WERI-Rb-1 (cell line): ENCODE results near the gene NRG3.

Experiments used
- DNase-seq: peaks from one replicate; pipeline ENCODE4 v3.0.0-alpha.2; 2020
- H3K27ac ChIP-seq: fragments of 250-450 bp; sonication (Bioruptor Pico); 2 replicates; pipeline ENCODE4 v1.5.1; 2020; ENCODE audit warnings: mild to moderate bottlenecking, moderate library complexity
- H3K27me3 ChIP-seq: fragments of 250-450 bp; sonication (Bioruptor Pico); 2 replicates; pipeline ENCODE4 v1.5.1; 2021; ENCODE audit warnings: mild to moderate bottlenecking, low read depth, moderate library complexity; ENCODE audit not compliant: insufficient read depth, severe bottlenecking
- H3K36me3 ChIP-seq: fragments of 250-450 bp; sonication (Bioruptor Pico); 2 replicates; pipeline ENCODE4 v1.5.1; 2020; ENCODE audit warnings: mild to moderate bottlenecking, moderate library complexity
- H3K4me3 ChIP-seq: 2 replicates; pipeline ENCODE4 v1.5.1; 2011; ENCODE audit warnings: low read depth, mild to moderate bottlenecking, control low read depth, low read length
- H3K9me3 ChIP-seq: fragments of 250-450 bp; sonication (Bioruptor Pico); 2 replicates; pipeline ENCODE4 v1.5.1; 2021; ENCODE audit warnings: mild to moderate bottlenecking, moderate library complexity; ENCODE audit not compliant: severe bottlenecking
- CTCF ChIP-seq: IDR thresholded peaks from 2 replicates; pipeline ENCODE4 v1.5.1; 2011; ENCODE audit warnings: low read depth, mild to moderate bottlenecking, control low read depth, inconsistent platforms, low read length

NRG3 gene

GRCh38 chr10:82394122-82394521, 519.1 kb downstream of the NRG3 start:
- Histone ChIP-seq H3K27me3 (no peaks in the 10 kb centered on the region), H3K9me3 (no peaks in the 10 kb centered on the region), H3K27ac (no peak overlapping the region), H3K36me3 (no peaks in the 10 kb centered on the region), H3K4me3 (no peak overlapping the region)
- no peak for DNase-seq
- TF ChIP-seq CTCF, result no peak

DNA sequence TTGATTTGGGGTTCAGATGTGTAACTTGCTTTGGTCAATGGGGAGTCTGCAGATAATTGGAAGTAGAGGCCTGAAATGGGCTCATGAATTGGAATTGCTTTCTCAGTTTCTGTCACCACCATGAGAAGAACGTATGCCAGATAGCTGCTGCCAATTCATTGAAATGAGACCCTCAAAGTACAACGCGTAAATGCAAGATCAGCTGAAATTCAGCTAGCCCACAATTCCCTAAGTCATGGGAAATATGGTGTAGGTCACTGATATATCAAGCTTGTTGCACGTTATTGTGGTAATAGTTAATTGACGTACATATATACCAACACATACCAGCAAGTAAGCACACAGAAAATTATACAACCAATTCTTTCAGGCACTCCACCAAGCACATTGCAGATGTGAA, 520.0 kb downstream of the NRG3 start:
- no peak overlapping the region for H3K4me3 ChIP-seq
- H3K27ac ChIP-seq, result no peak overlapping the region
- no peak for TF ChIP-seq CTCF
- H3K27me3 ChIP-seq, result no peaks in the 10 kb centered on the region
- no peak for DNase-seq
- H3K36me3 ChIP-seq, result no peaks in the 10 kb centered on the region
- H3K9me3 ChIP-seq, result no peaks in the 10 kb centered on the region

- DNase-seq, result no peak
- Histone ChIP-seq H3K36me3 (no peaks in the 10 kb centered on the region), H3K27me3 (no peaks in the 10 kb centered on the region), H3K4me3 (no peak overlapping the region), H3K9me3 (no peaks in the 10 kb centered on the region), H3K27ac (no peak overlapping the region)
- TF ChIP-seq CTCF, result no peak
These were observed 521.9 kb downstream of the NRG3 start for GRCh38 chr10:82396886-82397285.

GRCh38 chr10:82397854-82398253, 522.9 kb downstream of the NRG3 start:
- Histone ChIP-seq H3K9me3 (no peaks in the 10 kb centered on the region), H3K36me3 (no peaks in the 10 kb centered on the region), H3K4me3 (no peak overlapping the region), H3K27me3 (no peaks in the 10 kb centered on the region), H3K27ac (no peak overlapping the region)
- no peak for TF ChIP-seq CTCF
- DNase-seq, result no peak

- no peak for TF ChIP-seq CTCF
These were observed 524.9 kb downstream of the NRG3 start for GRCh38 chr10:82399850-82400249.

DNA sequence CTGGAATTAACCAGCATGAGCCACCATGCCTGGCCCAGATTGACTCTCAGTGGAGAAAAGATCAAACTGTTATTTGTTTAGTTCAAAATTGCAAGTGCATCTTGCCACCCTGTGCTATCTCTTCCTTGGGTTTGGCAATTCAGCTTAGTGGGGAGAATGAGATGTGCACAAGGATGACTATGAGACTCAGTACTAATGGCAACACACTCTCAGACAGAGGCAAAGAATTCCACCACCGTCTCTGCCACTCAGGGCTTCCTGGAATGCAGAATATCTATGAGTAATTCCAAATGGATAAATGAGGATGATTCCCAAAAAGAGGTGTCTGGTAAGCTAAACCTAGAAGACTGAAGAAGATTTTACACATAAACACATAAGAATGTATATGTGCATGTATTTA, 525.8 kb downstream of the NRG3 start:
- H3K9me3 ChIP-seq, result no peaks in the 10 kb centered on the region
- no peak for DNase-seq
- H3K27me3 ChIP-seq, result no peaks in the 10 kb centered on the region
- H3K36me3 ChIP-seq, result no peaks in the 10 kb centered on the region
- no peak overlapping the region for H3K27ac ChIP-seq
- H3K4me3 ChIP-seq, result no peak overlapping the region
- TF ChIP-seq CTCF, result no peak

More at GRCh38 chr10:82399850-82400249, 524.9 kb downstream of the NRG3 start:
- no peak overlapping the region for H3K27ac ChIP-seq
- H3K9me3 ChIP-seq, result no peaks in the 10 kb centered on the region
- H3K27me3 ChIP-seq, result no peaks in the 10 kb centered on the region
- H3K4me3 ChIP-seq, result no peak overlapping the region
- no peaks in the 10 kb centered on the region for H3K36me3 ChIP-seq
- DNase-seq, result no peak
